HepG2 (cell line): ENCODE measurements around the gene DDX1. TPM values are rescaled to one million over a fixed set of nuclear protein-coding genes. Genes with fewer than 3 reads are reported as not detected.

Experiments used
- FIP1L1 ChIP-seq: fragments of 200-400 bp; formaldehyde crosslinking; IDR thresholded peaks from 2 replicates; pipeline ENCODE4 v1.6.1; 2018; ENCODE audit warnings: low read depth, mild to moderate bottlenecking, low read length, moderate library complexity, borderline replicate concordance; ENCODE audit not compliant: insufficient read depth
- SP140L ChIP-seq: sonication (generic); formaldehyde crosslinking; IDR thresholded peaks from 2 replicates; pipeline ENCODE4 v1.4.0; 2020; ENCODE audit warnings: missing genetic modification reagents, borderline replicate concordance
- SPEN ChIP-seq: sonication (generic); formaldehyde crosslinking; IDR thresholded peaks from 2 replicates; pipeline ENCODE4 v1.5.1; 2020; ENCODE audit warnings: low read depth, mild to moderate bottlenecking, missing genetic modification reagents
- ZNF501 ChIP-seq: sonication (generic); formaldehyde crosslinking; IDR thresholded peaks from 2 replicates; pipeline ENCODE4 v1.5.1; 2020; ENCODE audit warnings: mild to moderate bottlenecking, moderate library complexity, missing genetic modification reagents
- ZNF589 ChIP-seq: sonication (generic); formaldehyde crosslinking; conservative IDR thresholded peaks from 2 replicates; pipeline ENCODE4 v1.8.0; 2022; ENCODE audit warnings: mild to moderate bottlenecking, moderate library complexity, missing genetic modification reagents
- ZNF792 ChIP-seq: IDR thresholded peaks from 2 replicates; pipeline ENCODE4 v1.6.1; 2016
- ZSCAN25 ChIP-seq: sonication (generic); formaldehyde crosslinking; IDR thresholded peaks from 2 replicates; pipeline ENCODE4 v1.8.0; 2022; ENCODE audit warnings: mild to moderate bottlenecking, missing genetic modification reagents
- polyA plus RNA-seq, 8 experiments: library from polyadenylated mRNA; depleted of rRNA in 3 of 8; stranded (reverse) in 7 of 8; unstranded in 1 of 8; fragments of >200 nt; fragmentation: Illumina TruSeq in 4 of 8; extraction: Trizol in 4 of 8; gene quantifications; 2 replicates each; pipeline versions ENCODE4 v1.2.1 to v1.2.3, GENCODE V29; 2011 to 2016; ENCODE audit warnings: low read depth in 4 of 8, missing spikeins in 1 of 8, mixed read lengths in 1 of 8; ENCODE audit not compliant: insufficient read depth in 1 of 8
- total RNA-seq, 5 experiments: library from RNA; depleted of rRNA; stranded (reverse); fragments of >200 nt; fragmentation: Illumina TruSeq; extraction: Trizol; gene quantifications; 2 replicates each; pipeline ENCODE4 v1.2.3, GENCODE V29; 2016; ENCODE audit warnings: low read depth in 1 of 5
- TF ChIP-seq, protein P1 (sequence below): conservative IDR thresholded peaks from 2 replicates; pipeline ENCODE4 v1.6.1; 2018; ENCODE audit warnings: missing genetic modification reagents
- TF ChIP-seq, protein P2 (sequence below): sonication (generic); formaldehyde crosslinking; IDR thresholded peaks from 2 replicates; pipeline ENCODE4 v1.5.1; 2020; ENCODE audit warnings: mild to moderate bottlenecking, missing genetic modification reagents, borderline replicate concordance

DDX1 gene
- total and polyA plus RNA-seq, 2 of the 13 experiments (the other 11 are each of a cell fraction or from before 2014, with no cell fraction given), result 81.6 to 130 TPM

DNA sequence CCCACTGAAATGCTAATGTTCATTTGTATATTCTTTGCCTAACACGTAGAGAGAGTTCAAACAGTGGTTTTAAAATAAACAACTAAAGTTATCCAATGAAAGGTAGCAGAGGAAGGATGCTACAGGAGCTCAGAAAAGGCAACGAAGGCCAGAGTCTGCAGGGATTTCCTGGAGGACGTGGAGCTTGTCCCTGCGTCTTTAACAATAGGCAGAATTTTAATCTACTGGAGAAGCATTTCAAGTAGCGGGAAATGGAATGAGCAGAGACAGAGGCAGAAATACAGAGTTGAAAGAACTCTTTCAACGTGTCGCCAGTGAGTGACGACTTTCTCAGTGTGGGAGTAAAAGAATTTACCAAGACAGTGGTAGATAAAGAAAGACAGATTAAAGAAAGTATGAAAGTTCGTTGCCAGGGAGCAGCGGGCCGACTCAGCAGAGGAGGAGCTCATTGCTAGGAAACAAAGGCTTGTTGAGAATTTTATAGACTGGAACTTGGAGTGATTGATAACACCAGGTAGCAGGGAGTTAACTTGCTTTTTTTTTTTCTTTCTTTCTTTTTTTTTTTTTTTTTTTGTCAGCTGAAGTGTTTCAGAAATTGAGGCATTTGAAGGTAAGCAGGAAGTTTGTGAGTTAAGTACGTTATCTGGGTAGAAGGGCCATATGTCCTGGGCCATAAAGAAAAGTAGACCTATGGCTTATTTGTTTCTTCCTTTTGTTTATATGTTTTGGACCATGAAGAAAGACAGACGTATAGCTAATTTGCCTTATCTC, 29.9 kb upstream of the DDX1 start (continued):
- TF ChIP-seq ZNF589 (CRISPR knock-in tag), result 0 out of 2 replicates have a peak, but pooled peaks have one; percentile 29
- TF ChIP-seq ZSCAN25 (CRISPR knock-in tag), result 0 out of 2 replicates have a peak, but pooled peaks have one; percentile 4
- TF ChIP-seq, protein P1, sequence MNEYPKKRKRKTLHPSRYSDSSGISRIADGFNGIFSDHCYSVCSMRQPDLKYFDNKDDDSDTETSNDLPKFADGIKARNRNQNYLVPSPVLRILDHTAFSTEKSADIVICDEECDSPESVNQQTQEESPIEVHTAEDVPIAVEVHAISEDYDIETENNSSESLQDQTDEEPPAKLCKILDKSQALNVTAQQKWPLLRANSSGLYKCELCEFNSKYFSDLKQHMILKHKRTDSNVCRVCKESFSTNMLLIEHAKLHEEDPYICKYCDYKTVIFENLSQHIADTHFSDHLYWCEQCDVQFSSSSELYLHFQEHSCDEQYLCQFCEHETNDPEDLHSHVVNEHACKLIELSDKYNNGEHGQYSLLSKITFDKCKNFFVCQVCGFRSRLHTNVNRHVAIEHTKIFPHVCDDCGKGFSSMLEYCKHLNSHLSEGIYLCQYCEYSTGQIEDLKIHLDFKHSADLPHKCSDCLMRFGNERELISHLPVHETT, result 0 out of 2 replicates have a peak, but pooled peaks have one; percentile 9
- 0 out of 2 replicates have a peak, but pooled peaks have one; percentile 11 for TF ChIP-seq ZNF792 (CRISPR knock-in tag)
- peak; percentile 6 for TF ChIP-seq SPEN (CRISPR knock-in tag)
- TF ChIP-seq FIP1L1, result no peak
- TF ChIP-seq SP140L (CRISPR knock-in tag), result peak; percentile 21; the same call in 1 of the 2 replicates
- TF ChIP-seq ZNF501 (CRISPR knock-in tag), result no peak; the same call in 1 of the 2 replicates
- TF ChIP-seq, protein P2, sequence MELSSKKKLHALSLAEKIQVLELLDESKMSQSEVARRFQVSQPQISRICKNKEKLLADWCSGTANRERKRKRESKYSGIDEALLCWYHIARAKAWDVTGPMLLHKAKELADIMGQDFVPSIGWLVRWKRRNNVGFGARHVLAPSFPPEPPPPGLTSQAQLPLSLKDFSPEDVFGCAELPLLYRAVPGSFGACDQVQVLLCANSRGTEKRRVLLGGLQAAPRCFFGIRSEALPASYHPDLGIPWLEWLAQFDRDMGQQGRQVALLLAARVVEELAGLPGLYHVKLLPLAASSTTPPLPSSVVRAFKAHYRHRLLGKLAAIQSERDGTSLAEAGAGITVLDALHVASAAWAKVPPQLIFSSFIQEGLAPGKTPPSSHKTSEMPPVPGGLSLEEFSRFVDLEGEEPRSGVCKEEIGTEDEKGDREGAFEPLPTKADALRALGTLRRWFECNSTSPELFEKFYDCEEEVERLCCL (CRISPR knock-in tag), result no peak
